Stimulated activated CD8-positive, alpha-beta memory T cell treated with anti-CD3 and anti-CD28 coated beads, Interleukin-12 subunit alpha, Interleukin-12 subunit beta, amount 100 ng/mL, for 1 hour (primary cell): ENCODE results near the gene NUP214.
A peak's percentile ranks its signal among the peaks of the same experiment; 100 is the strongest.
"Not testable (repeated sequence)": the region's sequence is repeated elsewhere in the genome, so short reads cannot be mapped to it uniquely, and the experiment has no call there.

Experiments used
- DNase-seq: peaks from one replicate; pipeline ENCODE4 v3.0.0-alpha.2; 2020; ENCODE audit warnings: low read depth

Gene NUP214

DNA sequence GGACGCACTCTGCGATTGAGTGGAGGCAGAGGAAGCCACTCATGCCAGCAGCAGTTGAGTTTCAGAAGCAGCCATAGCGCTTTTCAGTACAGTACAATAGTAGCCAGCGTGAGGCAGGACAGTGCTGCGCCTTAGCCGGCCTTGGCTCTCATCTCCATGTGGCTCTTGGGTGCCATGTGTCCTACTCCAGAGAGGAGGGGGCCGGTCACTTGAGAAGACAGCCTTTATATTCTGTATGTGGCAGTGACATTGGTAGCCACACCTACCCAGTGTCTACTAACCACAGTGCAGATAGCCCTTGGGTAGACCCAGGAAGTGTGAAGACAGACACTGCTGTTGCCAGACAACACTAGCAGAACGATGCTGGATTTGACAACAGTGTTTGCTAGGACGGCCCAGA lies 108.6 kb downstream of the NUP214 start:
- DNase-seq, result no peak

DNA sequence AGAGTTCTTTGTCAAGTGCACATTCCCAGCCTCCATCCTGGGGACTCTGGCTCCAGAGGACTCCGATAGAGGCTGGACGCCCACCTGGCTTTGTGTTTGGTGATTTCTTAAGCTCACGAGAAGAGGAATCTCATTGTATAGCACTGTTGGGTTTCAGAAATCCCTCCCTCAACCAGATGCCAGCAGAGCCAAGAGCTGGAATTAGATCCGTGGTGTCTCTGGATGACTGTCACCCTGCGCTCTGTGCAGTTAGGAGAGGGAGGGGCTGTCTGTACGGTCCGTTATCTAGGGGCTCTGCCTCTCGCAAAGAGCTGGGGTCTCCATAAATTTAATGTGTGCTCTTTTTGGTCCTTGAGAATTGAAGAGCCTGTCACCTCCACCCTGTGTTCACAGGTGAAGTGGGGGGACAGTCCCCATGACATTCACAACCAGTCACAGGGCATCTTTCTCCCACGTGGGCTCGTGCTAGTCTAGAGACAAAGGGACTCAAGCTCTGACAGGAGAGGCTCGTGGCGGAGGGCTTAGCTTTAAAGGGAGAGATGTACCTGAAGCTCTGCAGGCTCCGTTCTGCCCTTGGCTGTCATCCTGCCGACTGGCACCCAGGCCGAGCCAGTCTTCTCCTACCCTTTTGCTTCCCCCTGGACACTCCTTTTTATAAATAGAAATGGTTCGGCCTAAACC lies 109.6 kb downstream of the NUP214 start:
- DNase-seq, result no peak

DNA sequence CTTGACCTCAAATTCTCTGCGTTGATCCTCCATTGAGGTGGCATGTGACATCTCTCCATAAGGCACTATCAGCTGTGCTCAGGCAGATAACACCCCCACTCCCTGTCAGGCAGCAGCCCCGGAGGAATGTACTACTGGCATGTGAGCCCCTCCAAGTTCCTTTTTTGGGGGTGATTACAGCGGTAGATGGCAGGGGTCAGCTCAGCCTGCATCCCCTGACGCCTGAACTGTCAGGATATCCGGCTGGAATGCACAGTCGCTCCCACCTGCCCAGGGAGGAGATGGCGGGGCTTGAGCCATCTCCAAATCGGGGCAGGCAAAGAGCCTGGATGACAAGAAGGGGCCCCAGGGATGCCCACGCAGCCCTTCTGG lies 110.1 kb downstream of the NUP214 start:
- no peak for DNase-seq

DNA sequence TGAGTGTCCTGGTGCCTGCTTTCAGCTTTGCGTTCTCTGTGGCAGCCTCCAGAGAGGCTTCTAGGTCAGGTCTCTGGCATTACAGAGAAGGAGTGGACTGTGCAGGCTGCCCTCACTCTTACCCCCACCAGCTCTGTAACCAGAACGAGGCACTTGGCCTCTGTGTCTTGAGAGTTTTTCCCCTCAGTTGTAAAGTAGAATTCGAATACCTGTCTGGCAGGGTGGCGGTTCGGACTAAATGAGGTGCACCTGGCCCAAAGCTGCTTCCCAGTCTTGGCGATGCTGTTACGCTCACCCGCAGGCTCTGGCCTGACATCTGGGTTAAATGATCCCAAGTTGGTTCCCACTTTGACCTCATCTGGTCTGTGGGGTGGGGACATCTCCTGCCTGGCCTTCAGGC lies 110.8 kb downstream of the NUP214 start:
- no peak for DNase-seq

DNA sequence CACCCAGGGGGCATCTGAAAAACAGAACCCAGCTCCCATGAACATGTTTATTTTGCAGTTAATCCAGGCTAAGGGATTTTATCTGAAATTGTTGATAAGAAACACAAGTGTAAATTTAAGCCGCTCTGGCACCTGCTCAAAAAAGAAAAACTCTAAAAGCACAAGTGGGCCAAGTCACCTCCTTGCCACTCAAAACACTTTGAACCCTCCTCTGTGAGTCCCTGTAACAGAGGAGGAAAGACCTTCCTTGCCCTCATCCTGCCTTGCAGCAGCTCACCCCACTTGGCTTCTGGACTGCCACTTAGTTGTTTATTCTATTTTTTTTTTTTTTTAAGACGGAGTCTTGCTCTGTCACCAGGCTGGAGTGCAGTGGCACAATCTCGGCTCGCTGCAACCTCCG lies 111.4 kb downstream of the NUP214 start:
- DNase-seq, result no peak

DNA sequence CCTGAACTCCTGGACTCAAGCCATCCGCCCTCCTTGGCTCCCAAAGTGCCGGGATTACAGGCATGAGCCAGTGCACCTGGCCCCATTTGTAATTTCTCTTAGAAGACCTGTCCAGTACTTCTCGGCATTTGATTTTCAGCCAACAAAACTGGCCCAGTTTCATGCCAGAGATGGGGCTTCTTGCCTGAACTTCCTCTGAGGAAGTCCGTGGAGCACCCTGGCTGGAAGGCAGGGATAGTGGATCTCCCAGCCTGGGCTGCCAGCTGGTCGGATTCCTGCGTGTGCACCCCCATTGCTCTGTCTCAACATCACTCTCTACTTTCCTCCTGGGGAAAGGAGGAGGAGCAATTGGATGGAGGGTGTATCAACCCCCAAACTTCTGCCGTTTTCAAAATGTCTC lies 111.9 kb downstream of the NUP214 start:
- no peak for DNase-seq

DNA sequence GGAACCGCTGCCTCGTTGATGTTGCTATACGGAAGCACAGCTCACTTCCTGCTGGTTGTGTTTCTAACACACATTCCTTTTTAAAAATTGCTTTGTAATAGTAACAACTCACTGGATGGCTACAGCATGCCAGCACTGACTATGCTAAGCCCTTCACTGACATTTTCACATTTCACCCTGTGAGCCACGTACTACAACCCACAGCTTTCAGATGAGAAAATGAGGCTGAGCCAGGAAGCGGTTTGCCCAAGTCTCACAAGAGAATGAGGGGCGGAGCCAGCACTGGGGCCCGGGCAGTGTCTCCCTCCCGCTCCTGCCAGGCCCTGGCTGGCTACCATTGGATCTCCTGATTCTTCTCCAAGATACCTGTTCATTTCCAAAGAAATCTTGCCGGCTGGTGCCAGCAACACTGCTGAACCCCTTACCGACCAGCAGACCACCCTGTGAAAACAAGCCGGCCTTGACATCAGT lies 112.6 kb downstream of the NUP214 start:
- peak; percentile 74 for DNase-seq

DNA sequence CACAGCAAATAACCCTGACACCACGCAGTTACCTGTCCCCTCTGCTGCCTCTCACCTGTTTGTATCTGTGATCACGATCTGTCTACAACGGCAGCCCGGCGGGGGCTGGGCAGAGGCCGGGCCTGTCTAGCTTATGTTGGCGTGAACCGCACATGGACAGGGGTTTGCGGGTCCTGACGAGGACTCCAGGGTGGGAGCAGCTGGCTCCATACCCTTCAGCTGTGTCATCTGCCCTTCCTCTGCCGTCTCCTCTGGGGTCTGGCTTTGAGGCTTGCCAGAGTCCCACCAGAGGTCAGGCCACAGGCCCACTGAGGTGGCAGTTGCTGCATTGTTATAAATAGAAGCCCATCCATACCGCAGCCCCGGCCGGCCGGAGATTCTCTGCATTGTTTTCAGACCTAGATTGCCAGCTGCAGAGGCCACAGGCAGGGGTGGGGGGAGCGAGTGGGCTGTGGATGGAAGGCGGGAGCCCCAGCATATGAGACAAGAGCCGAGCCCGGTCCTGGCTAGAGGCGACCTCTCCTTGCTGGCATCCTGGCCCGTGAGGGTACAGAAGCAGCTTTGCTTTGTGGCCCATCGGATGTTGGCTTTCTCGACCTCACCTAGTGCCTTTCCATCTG lies 113.1 kb downstream of the NUP214 start:
- DNase-seq, result no peak

DNA sequence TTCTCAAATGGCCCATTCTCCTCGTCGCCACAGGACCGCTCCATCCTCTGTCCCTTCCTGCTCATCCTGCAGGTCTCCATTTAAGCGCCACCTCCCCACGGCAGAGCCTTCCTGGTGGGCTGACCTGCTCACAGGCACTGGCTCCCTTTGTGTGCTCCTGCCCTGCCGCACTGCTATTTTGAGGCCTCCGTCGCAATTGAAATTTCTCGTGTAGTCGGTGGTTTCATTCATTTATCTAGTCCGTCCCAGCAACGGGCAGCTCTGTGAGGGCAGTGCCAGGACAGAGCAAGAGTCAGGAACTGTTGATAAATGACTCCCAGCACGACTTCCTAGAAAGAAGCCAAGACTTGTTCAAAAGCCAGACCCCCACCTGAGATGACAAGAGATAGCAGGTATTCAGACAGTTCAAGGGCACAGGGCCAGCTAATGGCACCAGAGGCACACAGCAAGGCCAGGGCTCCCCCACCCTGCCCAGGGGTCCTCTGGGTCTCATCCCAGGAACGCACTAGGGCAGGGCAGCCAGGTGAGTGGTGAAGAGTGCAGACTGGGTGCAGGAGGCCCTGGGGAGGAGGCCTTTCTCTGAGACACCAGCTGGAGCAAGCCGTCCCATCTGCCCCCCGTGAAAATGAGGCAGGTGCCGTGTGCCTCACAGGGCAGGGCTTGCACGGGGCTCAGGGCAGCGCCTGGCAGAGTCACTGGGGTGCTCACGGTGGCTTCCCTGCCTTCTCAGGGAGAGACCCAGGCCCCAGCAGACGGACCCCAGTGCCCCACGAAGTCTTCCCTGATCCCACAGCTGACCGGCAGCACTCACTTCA lies 114.0 kb downstream of the NUP214 start:
- no peak for DNase-seq

DNA sequence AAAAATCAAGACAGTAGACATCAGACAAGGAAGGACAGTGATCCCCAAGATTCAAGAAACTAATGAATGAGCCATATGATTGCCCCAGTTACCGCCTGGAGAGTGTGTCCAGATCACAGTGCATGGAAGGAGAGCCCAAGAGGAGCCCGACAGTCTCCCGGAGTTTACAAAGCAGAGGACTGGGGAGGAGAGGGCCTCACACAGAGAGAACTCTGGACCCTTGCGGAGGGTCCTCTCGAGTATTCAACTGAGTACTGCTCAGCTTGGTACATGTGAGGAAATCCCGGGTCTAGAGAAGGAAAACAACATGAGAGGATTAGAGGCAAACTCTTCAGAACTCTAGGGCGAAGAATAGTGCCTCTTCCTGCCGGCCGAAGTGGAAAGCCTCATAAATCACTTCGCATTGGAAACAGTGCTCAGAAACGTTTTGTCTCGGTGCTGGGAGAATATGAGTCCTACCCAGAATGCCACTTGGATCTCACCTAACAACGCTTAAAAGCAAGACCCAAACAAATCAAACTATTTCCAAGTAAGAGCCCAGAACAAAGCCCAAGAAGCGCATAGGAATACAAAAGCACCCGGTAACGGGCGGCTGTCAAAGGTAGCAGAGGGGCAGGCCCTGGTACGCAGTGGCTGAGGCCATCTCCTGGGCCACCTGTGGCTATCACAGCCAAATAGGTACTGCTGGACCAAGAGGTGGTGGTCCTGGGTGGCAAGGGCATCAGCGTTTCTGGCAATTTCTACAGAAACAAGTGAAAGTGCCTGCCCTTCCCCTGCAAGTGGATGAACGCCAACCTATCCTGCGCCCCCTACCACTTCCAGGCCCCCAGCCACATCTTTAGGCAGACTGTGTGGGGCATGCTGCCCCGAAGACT lies 114.9 kb downstream of the NUP214 start:
- DNase-seq, result no peak

DNA sequence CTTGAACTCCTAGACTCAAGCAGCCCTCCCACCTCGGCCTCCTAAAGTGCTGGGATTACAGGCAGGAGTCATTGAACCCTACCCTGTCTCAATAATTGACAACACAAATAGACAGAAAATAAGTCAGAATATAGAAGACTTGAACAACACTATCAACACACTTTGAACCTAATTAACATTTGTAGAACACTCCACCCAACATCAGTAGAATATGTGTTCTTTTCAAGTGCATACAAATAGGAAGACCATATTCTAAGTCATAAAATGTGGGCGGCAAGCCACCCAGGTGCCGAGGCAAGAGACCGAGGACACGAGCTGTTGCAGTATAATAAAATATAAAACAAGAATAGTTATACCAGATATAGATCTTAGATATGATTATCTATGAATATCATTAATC lies 118.9 kb downstream of the NUP214 start:
- DNase-seq, result not testable (repeated sequence)

DNA sequence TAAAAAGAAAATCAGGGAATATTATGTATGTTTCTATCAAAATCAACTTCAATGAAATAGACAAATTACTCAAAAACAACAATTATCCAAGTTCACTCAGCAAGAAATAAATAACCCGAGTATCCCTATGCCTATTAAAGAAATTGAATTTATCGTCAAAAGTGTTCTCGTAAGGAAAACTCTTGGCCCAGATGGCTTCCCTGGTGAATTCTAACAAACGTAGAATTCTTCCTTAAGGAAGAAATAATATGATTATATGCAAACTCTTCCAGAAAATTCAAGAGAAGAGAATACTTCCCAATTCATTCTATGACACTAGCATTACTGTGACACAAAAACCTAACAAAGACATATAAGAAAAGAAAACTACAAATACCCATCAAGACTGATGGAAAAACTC lies 121.2 kb downstream of the NUP214 start:
- no peak for DNase-seq

DNA sequence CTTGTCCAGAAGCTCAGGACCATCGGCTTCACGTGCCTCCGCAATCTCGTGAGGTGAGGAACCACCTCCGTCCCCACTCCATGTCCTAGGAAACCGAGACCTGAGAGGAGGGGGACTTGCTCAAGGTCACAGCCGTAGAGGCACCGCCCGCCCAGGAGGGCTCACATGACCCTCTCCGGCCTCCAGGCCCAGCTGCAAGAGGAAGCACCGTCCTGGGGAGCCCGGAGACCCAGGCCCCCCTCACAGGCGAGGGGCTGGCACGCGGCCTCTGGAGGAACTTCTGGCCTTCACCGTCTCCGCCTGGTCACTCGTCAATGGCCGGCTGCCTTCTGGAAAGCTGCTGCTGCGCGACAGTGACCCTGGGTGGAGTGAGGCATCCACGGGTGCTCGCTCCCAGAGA lies 126.7 kb downstream of the NUP214 start:
- DNase-seq, result no peak

DNA sequence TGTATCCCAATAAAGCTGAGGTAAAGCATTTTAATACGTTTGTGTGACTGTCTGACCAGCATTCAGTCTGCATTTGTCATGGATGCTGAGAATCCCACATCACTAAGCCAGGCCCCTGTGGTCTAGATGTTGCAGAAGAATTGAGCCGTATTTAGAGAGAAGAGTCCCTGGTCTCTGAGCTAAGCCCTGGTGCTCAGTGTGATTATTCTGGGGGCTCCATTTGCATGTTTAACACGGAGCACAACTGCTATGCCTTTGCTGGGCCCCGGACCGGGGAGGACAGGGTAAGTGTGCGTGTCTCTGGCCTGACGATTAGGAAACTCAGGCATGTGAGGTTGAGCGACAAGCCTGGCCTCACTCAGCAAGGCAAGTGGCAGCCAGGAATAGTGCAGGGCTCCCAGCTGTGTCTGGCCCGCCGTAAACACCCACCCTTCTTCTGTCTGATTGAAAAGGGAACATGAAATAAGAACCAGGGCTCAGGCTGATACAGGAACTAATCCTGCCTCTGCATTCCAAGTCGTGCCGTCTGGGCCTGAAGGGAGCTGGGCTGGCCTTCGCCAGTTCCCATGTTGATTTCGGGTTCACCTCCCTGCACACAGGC lies 128.6 kb downstream of the NUP214 start:
- DNase-seq, result no peak

DNA sequence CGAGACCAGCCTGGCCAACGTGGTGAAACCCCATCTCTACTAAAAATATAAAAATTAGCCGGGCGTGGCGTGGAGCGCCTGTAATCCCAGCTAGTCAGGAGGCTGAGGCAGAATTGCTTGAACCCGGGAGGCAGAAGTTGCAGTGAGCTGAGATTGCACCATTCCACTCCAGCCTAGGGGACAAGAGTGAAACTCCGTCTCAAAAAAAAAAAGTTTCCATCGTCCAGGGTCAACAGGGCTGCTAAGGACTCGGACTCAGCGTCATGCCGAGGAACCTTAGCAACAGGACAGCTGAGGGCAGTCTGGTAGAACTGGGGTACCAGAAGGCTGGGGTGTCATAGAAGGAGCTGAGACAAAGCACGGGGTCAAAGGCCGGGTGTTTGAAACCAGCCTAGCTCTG lies 129.2 kb downstream of the NUP214 start:
- no peak for DNase-seq

DNA sequence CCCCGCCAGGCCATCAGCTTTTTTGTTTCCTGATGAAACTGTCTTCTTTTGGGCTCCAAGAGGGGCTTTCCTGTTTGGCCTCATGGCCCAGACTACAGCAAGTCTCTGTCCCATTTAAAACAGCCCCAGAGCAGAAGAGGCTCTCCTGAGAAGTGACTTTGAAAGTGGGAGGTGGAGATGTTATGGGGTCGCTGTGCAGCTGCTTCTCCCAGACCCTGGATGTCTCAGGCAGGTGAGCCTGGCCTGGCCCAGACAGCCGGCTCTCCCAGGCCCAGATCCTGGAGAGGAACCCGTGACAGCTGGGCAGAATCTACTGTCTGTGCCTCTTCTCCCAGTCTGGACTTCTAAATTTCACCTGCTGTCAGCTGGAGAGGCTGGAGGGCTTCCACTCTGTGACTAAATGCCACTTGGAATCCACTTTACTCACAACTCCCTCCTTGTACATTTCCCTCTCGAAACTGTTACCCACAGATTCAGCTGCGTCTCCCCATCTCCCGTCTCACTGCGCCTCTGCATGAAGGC lies 130.4 kb downstream of the NUP214 start:
- DNase-seq, result no peak

DNA sequence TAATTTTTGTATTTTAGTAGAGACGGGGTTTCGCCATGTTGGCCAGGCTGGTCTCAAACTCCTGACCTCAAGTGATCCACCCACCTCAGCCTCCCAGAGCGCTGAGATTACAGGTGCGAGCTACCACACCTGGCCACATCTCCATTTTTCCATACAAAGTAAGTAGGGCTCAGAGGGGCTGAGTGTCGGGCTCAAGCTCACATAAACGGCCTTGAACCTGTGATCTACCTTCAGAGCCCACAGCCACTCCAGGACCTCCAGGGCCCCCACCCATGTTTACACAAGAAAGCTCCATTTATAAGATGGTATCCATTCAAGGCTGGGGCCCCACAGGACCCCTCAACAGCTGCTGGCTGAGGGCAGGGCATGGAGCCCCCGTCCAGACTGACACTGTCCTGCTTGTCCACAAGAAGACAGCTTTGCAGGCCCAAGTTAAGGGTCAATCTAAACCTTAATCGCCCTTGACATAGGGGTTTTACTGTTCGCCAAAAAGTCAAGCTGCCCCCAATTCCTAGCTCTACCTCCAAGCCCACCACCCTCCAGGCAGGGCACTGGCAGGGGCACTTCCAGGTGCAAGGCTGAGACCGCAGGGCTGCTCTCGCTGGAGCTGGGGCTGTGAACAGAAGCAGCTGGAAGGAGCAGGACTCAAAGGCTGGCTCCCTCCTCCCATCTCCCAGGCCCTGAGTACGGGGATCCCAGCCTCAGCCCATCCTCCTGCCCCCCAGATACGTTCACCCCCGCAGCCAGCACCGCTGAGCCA lies 132.1 kb downstream of the NUP214 start:
- no peak for DNase-seq

DNA sequence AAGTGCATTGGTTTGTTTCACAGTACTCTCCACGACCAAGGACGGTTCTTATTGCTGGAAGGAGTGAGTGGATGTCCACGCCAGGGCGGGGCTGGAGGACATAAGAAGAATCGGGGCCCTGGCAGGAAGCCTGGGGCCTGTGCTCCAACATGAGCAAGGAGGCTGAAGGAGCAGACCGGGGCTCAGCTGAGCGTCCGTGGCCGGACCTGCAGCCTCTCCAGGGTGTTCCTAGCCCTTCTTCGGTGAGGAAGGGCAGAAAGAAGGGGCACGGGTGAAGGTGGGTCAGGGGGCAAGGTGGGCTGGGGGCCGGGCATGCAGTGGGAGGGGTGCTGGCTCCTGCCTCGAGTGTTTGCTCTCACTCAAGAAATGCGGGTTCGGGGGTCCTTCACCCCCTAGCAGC lies 132.8 kb downstream of the NUP214 start:
- DNase-seq, result no peak

DNA sequence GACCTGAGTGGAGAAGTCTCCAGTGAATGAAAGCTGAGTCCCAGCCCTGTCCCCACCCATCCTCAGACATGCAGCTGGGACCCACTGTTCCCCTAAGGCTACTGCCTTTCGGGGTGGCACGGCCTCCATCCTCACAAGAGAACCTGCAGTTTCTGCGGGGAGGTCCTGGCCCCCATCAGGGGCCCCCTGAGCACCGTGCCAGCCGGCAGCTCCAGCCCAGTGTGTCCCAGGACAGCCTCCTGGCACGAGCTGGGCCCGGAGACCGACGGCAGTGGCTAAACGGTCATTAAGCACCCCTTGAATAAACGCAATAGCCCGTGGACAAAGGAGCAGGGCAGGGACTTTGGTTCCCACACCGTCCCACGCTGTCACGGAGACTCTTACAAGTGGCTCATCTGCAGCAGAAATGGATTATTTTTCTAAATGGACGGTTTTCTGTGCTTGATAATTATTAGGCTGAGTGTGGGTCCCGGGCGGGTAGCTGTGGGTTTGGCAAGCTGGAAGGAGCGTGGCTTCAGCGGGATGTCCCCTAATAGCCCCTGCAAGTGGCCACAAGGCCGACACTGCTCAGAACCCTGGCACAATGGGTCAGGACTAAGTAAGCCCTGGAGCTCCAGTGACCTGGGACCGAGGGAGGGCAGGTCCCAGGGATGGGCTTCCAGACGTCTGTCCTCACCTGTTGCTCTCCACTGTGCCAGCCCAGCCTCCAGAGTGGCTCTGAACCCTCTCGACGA lies 133.5 kb downstream of the NUP214 start:
- no peak for DNase-seq

DNA sequence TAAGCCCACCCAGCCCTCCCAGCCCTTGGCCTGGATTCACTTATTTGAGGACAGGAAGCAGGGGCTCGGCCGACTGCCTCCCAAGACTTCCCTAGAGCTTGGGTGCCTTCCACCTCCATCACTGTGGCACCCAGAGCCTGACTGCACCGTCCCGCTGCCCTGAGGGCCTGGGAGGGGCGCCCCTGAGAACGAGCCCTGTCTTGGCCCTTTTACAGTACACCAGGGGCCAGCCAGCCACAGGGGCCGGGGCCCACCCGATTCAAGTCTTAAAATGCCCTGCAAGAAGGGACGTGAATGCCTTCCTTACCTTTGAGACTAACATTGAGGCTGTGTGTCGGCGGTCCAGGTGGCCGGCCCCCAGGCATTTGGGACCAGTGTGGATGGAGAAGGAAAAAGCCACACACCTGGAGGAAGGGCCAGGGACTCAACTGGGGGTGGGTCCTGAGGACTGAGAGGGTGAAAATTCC lies 134.1 kb downstream of the NUP214 start:
- no peak for DNase-seq
